K562 (cell line): ENCODE results near the gene GSDME. TPM values are rescaled to one million over a fixed set of nuclear protein-coding genes. Genes with fewer than 3 reads are reported as not detected.

Experiments
- ARID1B ChIP-seq: fragments of 450-650 bp; IDR thresholded peaks from 2 replicates; pipeline ENCODE4 v1.6.1; 2016; ENCODE audit warnings: antibody characterized with exemption, mild to moderate bottlenecking, inconsistent platforms
- CEBPG ChIP-seq, 3 experiments: fragments of 200-800 bp in 1 of 3; sonication (Bioruptor generic) in 1 of 3; sonication (generic) in 1 of 3; formaldehyde crosslinking in 1 of 3; IDR thresholded peaks in 2 of 3; conservative IDR thresholded peaks in 1 of 3; 2 replicates each; pipeline versions ENCODE4 v1.6.1 to v1.8.0; 2016 to 2022; ENCODE audit warnings: missing compliant biosample characterization in 2 of 3, missing genetic modification characterization in 2 of 3, mild to moderate bottlenecking in 1 of 3, missing genetic modification reagents in 1 of 3
- DMBX1 ChIP-seq: fragments of 250-450 bp; sonication (Bioruptor Pico); IDR thresholded peaks from 2 replicates; pipeline ENCODE4 v1.8.0; 2022; ENCODE audit warnings: inconsistent platforms, mild to moderate bottlenecking, moderate library complexity, borderline replicate concordance
- ETV1 ChIP-seq: fragments of 450-650 bp; conservative IDR thresholded peaks from 2 replicates; pipeline ENCODE4 v1.6.1; 2016; ENCODE audit warnings: missing genetic modification characterization, control low read depth, low read depth, missing compliant biosample characterization
- FOS ChIP-seq: IDR thresholded peaks from 3 replicates; pipeline ENCODE4 v1.6.1; 2011; ENCODE audit not compliant: insufficient read length; ENCODE audit errors: extremely low read depth
- GTF2E2 ChIP-seq: fragments of 200-800 bp; sonication (Bioruptor generic); IDR thresholded peaks from 2 replicates; pipeline ENCODE4 v1.6.1; 2016; ENCODE audit warnings: missing genetic modification characterization, missing compliant biosample characterization
- HDAC2 ChIP-seq: fragments of 450-650 bp; IDR thresholded peaks from 2 replicates; pipeline ENCODE4 v1.6.1; 2016; ENCODE audit warnings: mild to moderate bottlenecking
- HEY1 ChIP-seq: fragments of 250-450 bp; sonication (Bioruptor Pico); IDR thresholded peaks from 2 replicates; pipeline ENCODE4 v1.5.0; 2020; ENCODE audit warnings: mild to moderate bottlenecking, moderate library complexity, borderline replicate concordance
- HNRNPUL1 ChIP-seq: fragments of 200-400 bp; formaldehyde crosslinking; IDR thresholded peaks from 2 replicates; pipeline ENCODE4 v1.6.1; 2017; ENCODE audit warnings: low read length
- L3MBTL2 ChIP-seq: fragments of 450-650 bp; IDR thresholded peaks from 2 replicates; pipeline ENCODE4 v1.6.1; 2016; ENCODE audit warnings: mild to moderate bottlenecking, moderate library complexity
- MEIS2 ChIP-seq: fragments of 450-650 bp; IDR thresholded peaks from 2 replicates; pipeline ENCODE4 v1.6.1; 2014; ENCODE audit warnings: mild to moderate bottlenecking; ENCODE audit not compliant: partially characterized antibody
- NR1H2 ChIP-seq: sonication (generic); formaldehyde crosslinking; IDR thresholded peaks from 2 replicates; pipeline ENCODE4 v1.4.0; 2020; ENCODE audit warnings: mild to moderate bottlenecking, missing genetic modification reagents
- NR2C1 ChIP-seq, 2 experiments: fragments of 450-650 bp; IDR thresholded peaks; 2 replicates each; pipeline ENCODE4 v1.6.1; 2017; ENCODE audit warnings: mild to moderate bottlenecking in 2 of 2, antibody characterized with exemption in 1 of 2, inconsistent platforms in 1 of 2, missing compliant biosample characterization in 1 of 2, missing genetic modification characterization in 1 of 2
- NR2C2 ChIP-seq, 2 experiments: fragments of 200-800 bp in 1 of 2; sonication (Bioruptor generic) in 1 of 2; sonication (generic) in 1 of 2; formaldehyde crosslinking in 1 of 2; IDR thresholded peaks; 2 replicates each; pipeline versions ENCODE4 v1.6.1 to v1.8.0; 2016 to 2022; ENCODE audit warnings: mild to moderate bottlenecking in 1 of 2, missing compliant biosample characterization in 1 of 2, missing genetic modification characterization in 1 of 2, missing genetic modification reagents in 1 of 2
- TAF7 ChIP-seq: fragments of 450-650 bp; IDR thresholded peaks from 2 replicates; pipeline ENCODE4 v1.6.1; 2016; ENCODE audit warnings: missing genetic modification characterization, missing compliant biosample characterization
- ZNF311 ChIP-seq: fragments of 250-450 bp; sonication (Bioruptor Pico); IDR thresholded peaks from 2 replicates; pipeline ENCODE4 v1.4.0; 2020; ENCODE audit warnings: mild to moderate bottlenecking, moderate library complexity
- ZNF436 ChIP-seq: fragments of 250-450, 450-650 bp; sonication (Bioruptor Pico); formaldehyde crosslinking; IDR thresholded peaks from 2 replicates; pipeline ENCODE4 v1.7.0; 2020; ENCODE audit warnings: mild to moderate bottlenecking
- ZNF707 ChIP-seq: fragments of 250-450 bp; sonication (Bioruptor Pico); conservative IDR thresholded peaks from 2 replicates; pipeline ENCODE4 v1.8.0; 2022; ENCODE audit warnings: inconsistent platforms, mild to moderate bottlenecking, moderate library complexity
- ZSCAN32 ChIP-seq: fragments of 450-650 bp; formaldehyde crosslinking; IDR thresholded peaks from 2 replicates; pipeline ENCODE4 v1.4.0; 2020; ENCODE audit warnings: mild to moderate bottlenecking, moderate library complexity
- polyA plus RNA-seq, 8 experiments: library from polyadenylated mRNA; depleted of rRNA in 4 of 8; stranded (reverse) in 5 of 8; unstranded in 3 of 8; fragments of >200 nt; fragmentation: Nextera tagmentation in 2 of 8; fragmentation: Illumina TruSeq in 1 of 8; extraction: Ambion mirVana in 2 of 8; extraction: Trizol in 1 of 8; gene quantifications; 2 replicates each; pipeline versions ENCODE4 v1.2.1 to v1.2.3, GENCODE V29; 2011 to 2014; ENCODE audit warnings: inconsistent platforms in 1 of 8, missing spikeins in 1 of 8
- total RNA-seq, 7 experiments: library from RNA; depleted of rRNA in 6 of 7; stranded (reverse); fragments of >200 nt in 6 of 7; fragmentation: Illumina TruSeq in 2 of 7; extraction: Trizol in 2 of 7; gene quantifications; 2 replicates each; pipeline versions ENCODE4 v1.2.1 to v1.2.3, GENCODE V29; 2011 to 2021; ENCODE audit warnings: low replicate concordance in 1 of 7
- TF ChIP-seq, protein P1 (sequence below): sonication (generic); IDR thresholded peaks from 2 replicates; pipeline ENCODE4 v1.6.1; 2016
- TF ChIP-seq, protein P2 (sequence below): sonication (generic); formaldehyde crosslinking; IDR thresholded peaks from 2 replicates; pipeline ENCODE4 v1.8.1; 2023; ENCODE audit warnings: mild to moderate bottlenecking, missing genetic modification reagents
- TF ChIP-seq, protein P3 (sequence below): sonication (generic); formaldehyde crosslinking; IDR thresholded peaks from 2 replicates; pipeline ENCODE4 v1.8.1; 2023; ENCODE audit warnings: mild to moderate bottlenecking, missing genetic modification reagents
- TF ChIP-seq, protein P4 (sequence below): sonication (generic); formaldehyde crosslinking; IDR thresholded peaks from 2 replicates; pipeline ENCODE4 v1.5.0; 2020; ENCODE audit warnings: missing genetic modification reagents

GSDME gene
- total and polyA plus RNA-seq, 9 of the 15 experiments (the other 6 are each of a cell fraction or from before 2014, with no cell fraction given), result 0.37 to 1.9 (median 0.62) TPM

DNA sequence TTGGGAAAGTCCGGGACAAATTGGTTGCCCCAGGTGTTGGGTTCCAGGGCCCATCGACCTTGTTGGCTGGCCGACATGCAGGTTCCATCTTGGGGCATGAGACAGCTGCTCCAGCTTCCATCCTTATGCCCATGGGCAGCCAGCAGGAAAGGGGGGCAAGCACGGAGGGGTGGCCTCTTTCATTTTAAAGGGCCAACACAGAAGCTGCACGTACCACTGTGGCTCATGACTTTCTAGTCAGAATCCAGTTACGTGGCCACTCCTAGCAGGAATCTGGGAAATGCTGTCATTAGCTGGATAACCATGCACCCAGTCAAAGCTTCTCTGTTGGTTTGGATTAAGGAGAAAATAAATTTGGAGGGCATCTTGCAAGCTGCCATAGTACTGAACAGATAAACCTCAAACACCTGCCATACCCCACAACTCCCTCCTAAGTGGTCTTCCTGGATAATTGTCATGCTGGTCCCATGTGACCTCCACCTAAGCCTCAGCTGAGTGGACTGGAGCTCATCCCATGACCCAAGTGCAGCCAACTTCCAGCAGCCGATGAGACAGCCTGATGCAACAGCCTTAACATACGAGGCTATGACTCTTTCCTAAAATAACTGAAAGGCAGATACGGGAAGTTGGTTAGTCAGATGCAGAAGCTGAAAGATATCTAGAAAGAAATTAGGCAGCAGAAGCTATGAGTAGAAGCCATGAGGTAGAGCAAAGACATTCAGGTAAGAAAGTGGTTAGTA, 21.4 kb upstream of the GSDME start (continued):
- peak; percentile 97 for TF ChIP-seq DMBX1 (CRISPR knock-in tag)
- TF ChIP-seq MEIS2, result peak; percentile 47
- TF ChIP-seq, protein P1, sequence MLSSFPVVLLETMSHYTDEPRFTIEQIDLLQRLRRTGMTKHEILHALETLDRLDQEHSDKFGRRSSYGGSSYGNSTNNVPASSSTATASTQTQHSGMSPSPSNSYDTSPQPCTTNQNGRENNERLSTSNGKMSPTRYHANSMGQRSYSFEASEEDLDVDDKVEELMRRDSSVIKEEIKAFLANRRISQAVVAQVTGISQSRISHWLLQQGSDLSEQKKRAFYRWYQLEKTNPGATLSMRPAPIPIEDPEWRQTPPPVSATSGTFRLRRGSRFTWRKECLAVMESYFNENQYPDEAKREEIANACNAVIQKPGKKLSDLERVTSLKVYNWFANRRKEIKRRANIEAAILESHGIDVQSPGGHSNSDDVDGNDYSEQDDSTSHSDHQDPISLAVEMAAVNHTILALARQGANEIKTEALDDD, result peak; percentile 94
- TF ChIP-seq, protein P2, sequence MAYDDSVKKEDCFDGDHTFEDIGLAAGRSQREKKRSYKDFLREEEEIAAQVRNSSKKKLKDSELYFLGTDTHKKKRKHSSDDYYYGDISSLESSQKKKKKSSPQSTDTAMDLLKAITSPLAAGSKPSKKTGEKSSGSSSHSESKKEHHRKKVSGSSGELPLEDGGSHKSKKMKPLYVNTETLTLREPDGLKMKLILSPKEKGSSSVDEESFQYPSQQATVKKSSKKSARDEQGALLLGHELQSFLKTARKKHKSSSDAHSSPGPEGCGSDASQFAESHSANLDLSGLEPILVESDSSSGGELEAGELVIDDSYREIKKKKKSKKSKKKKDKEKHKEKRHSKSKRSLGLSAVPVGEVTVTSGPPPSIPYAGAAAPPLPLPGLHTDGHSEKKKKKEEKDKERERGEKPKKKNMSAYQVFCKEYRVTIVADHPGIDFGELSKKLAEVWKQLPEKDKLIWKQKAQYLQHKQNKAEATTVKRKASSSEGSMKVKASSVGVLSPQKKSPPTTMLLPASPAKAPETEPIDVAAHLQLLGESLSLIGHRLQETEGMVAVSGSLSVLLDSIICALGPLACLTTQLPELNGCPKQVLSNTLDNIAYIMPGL (CRISPR knock-in tag), result no peak
- TF ChIP-seq, protein P3, sequence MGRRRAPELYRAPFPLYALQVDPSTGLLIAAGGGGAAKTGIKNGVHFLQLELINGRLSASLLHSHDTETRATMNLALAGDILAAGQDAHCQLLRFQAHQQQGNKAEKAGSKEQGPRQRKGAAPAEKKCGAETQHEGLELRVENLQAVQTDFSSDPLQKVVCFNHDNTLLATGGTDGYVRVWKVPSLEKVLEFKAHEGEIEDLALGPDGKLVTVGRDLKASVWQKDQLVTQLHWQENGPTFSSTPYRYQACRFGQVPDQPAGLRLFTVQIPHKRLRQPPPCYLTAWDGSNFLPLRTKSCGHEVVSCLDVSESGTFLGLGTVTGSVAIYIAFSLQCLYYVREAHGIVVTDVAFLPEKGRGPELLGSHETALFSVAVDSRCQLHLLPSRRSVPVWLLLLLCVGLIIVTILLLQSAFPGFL (CRISPR knock-in tag), result no peak
- TF ChIP-seq CEBPG (CRISPR knock-in tag; IDR thresholded peaks at IDR 0.05), result peak; percentile 99
- TF ChIP-seq CEBPG (tag; conservative IDR thresholded peaks at IDR 0.05 in 1 of 2, IDR thresholded peaks at IDR 0.05 in 1 of 2), result peak; percentile 83 to 97
- no peak for TF ChIP-seq NR2C2 (CRISPR knock-in tag; IDR thresholded peaks at IDR 0.05)
- TF ChIP-seq NR2C2 (tag; IDR thresholded peaks at IDR 0.05), result peak; percentile 90
- TF ChIP-seq HDAC2, result peak; percentile 51; the same call in 1 of the 2 replicates
- peak; percentile 93 for TF ChIP-seq L3MBTL2
- peak; percentile 92 for TF ChIP-seq ZNF311
- no peak for TF ChIP-seq FOS
- TF ChIP-seq ZNF436 (CRISPR knock-in tag), result no peak
- peak; percentile 39; the same call in 1 of the 2 replicates for TF ChIP-seq ETV1 (tag)
- no peak for TF ChIP-seq TAF7 (tag)
- TF ChIP-seq, protein P4, sequence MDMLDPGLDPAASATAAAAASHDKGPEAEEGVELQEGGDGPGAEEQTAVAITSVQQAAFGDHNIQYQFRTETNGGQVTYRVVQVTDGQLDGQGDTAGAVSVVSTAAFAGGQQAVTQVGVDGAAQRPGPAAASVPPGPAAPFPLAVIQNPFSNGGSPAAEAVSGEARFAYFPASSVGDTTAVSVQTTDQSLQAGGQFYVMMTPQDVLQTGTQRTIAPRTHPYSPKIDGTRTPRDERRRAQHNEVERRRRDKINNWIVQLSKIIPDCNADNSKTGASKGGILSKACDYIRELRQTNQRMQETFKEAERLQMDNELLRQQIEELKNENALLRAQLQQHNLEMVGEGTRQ (CRISPR knock-in tag), result peak; percentile 81
- TF ChIP-seq ARID1B, result peak; percentile 67; the same call in 1 of the 2 replicates
- no peak for TF ChIP-seq NR1H2 (CRISPR knock-in tag)
- TF ChIP-seq ZNF707 (CRISPR knock-in tag), result 0 out of 2 replicates have a peak, but pooled peaks have one; percentile 22
- no peak for TF ChIP-seq HNRNPUL1
- peak; percentile 83 for TF ChIP-seq ZSCAN32 (CRISPR knock-in tag)
- TF ChIP-seq NR2C1 (IDR thresholded peaks at IDR 0.05), result no peak
- peak; percentile 68 for TF ChIP-seq NR2C1 (tag; IDR thresholded peaks at IDR 0.05)
- TF ChIP-seq HEY1 (CRISPR knock-in tag), result 0 out of 2 replicates have a peak, but pooled peaks have one; percentile 52
- TF ChIP-seq GTF2E2 (tag), result peak; percentile 89
